WERI-Rb-1 (cell line): ENCODE results near the gene RABGAP1L.
"Not testable (repeated sequence)": the region's sequence is repeated elsewhere in the genome, so short reads cannot be mapped to it uniquely, and the experiment has no call there.

Experiments
- DNase-seq: peaks from one replicate; pipeline ENCODE4 v3.0.0-alpha.2; 2020
- H3K27ac ChIP-seq: fragments of 250-450 bp; sonication (Bioruptor Pico); 2 replicates; pipeline ENCODE4 v1.5.1; 2020; ENCODE audit warnings: mild to moderate bottlenecking, moderate library complexity
- H3K27me3 ChIP-seq: fragments of 250-450 bp; sonication (Bioruptor Pico); 2 replicates; pipeline ENCODE4 v1.5.1; 2021; ENCODE audit warnings: mild to moderate bottlenecking, low read depth, moderate library complexity; ENCODE audit not compliant: insufficient read depth, severe bottlenecking
- H3K36me3 ChIP-seq: fragments of 250-450 bp; sonication (Bioruptor Pico); 2 replicates; pipeline ENCODE4 v1.5.1; 2020; ENCODE audit warnings: mild to moderate bottlenecking, moderate library complexity
- H3K4me3 ChIP-seq: 2 replicates; pipeline ENCODE4 v1.5.1; 2011; ENCODE audit warnings: low read depth, mild to moderate bottlenecking, control low read depth, low read length
- H3K9me3 ChIP-seq: fragments of 250-450 bp; sonication (Bioruptor Pico); 2 replicates; pipeline ENCODE4 v1.5.1; 2021; ENCODE audit warnings: mild to moderate bottlenecking, moderate library complexity; ENCODE audit not compliant: severe bottlenecking
- TF ChIP-seq, protein P1 (sequence below): IDR thresholded peaks from 2 replicates; pipeline ENCODE4 v1.5.1; 2011; ENCODE audit warnings: low read depth, mild to moderate bottlenecking, control low read depth, inconsistent platforms, low read length

RABGAP1L gene

DNA sequence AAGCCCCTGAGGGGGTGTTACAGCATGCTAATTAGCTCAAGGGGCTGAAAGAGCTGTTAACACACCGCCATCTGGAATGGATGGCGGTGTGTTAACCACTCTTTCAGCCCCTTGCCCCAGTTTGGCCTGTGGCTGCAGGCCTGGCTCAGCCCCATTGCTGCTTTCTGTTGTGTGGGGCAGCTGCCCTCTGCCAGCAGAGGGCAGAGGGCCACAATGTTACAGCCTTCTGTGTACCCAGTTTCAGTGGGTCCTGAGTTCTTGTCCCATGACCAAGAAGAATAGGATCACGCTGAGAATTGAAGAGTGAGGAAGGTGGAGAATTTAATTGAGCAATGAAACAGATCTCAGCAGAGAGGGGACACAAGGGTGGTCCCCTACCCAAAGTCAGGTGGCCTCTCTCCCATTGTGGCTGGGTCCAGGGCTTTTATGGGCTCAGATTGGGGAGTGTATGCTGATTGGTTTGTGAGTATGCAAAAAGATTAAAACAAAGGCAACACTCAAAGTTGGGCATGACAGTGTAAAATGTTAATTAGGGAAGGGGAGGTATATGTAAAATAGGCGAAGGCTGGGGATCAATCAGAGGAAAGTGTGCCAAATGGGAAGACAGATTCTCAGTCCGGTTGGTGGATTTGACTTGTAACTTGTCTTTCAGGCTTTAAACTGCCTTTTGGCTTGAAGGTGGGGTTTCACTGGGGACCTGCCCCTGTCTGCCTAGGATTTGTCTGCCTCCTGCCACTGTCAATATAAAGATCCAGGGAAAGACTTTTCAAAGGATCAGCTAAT, 142.2 kb downstream of the RABGAP1L start:
- no peak for DNase-seq
- no peak overlapping the region for H3K27ac ChIP-seq

DNA sequence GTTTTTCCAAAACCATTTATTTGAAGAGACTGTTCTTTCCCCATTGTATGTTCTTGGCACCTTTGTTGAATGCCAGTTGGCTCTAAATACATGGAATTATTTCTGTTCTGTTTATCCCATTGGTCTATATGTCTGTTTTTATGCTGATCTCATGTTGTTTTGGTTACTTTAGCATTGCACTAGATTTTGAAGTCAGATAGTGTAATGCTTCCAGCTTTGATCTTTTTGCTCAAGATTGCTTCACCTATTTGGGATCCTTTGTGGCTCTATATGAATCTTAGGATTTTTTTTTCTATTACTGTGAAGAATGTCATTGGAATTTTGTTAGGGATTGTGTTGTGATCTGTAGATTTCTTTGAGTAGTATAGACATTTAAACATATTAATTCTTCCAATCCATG, 149.3 kb downstream of the RABGAP1L start:
- no peak overlapping the region for H3K4me3 ChIP-seq
- TF ChIP-seq, protein P1, sequence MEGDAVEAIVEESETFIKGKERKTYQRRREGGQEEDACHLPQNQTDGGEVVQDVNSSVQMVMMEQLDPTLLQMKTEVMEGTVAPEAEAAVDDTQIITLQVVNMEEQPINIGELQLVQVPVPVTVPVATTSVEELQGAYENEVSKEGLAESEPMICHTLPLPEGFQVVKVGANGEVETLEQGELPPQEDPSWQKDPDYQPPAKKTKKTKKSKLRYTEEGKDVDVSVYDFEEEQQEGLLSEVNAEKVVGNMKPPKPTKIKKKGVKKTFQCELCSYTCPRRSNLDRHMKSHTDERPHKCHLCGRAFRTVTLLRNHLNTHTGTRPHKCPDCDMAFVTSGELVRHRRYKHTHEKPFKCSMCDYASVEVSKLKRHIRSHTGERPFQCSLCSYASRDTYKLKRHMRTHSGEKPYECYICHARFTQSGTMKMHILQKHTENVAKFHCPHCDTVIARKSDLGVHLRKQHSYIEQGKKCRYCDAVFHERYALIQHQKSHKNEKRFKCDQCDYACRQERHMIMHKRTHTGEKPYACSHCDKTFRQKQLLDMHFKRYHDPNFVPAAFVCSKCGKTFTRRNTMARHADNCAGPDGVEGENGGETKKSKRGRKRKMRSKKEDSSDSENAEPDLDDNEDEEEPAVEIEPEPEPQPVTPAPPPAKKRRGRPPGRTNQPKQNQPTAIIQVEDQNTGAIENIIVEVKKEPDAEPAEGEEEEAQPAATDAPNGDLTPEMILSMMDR: no peak
- no peaks in the 10 kb centered on the region for H3K36me3 ChIP-seq
- no peak overlapping the region for H3K27ac ChIP-seq
- no peaks in the 10 kb centered on the region for H3K27me3 ChIP-seq
- DNase-seq: no peak
- H3K9me3 ChIP-seq: no peaks in the 10 kb centered on the region

More for the DNA sequence above, 142.2 kb downstream of the RABGAP1L start:
- Histone ChIP-seq H3K36me3 (no peaks in the 10 kb centered on the region), H3K27me3 (no peaks in the 10 kb centered on the region), H3K4me3 (no peak overlapping the region), H3K9me3 (peaks cover 5% of the 10 kb centered on the region)
- TF ChIP-seq, protein P1: no peak

DNA sequence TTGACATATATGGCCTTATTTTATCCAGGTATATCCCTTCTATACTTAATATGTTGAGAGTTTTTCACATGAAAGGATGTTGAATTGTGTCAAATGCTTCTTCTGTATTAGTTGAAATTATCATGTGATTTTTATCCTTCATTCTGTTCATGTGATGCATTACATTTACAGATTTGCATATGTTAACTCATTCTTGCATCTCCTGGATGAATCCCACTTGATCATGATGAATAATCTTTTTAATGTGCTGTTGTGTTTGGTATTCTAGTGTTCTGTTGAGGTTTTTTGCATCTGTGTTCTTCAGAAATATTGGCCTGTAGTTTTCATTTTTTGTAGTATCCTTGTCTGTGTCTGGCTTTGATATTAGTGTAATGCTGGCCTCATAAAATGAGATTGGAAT, 150.2 kb downstream of the RABGAP1L start:
- H3K27ac ChIP-seq: no peak overlapping the region
- DNase-seq: no peak
- H3K27me3 ChIP-seq: no peaks in the 10 kb centered on the region
- H3K36me3 ChIP-seq: no peaks in the 10 kb centered on the region
- H3K9me3 ChIP-seq: no peaks in the 10 kb centered on the region
- H3K4me3 ChIP-seq: no peak overlapping the region
- TF ChIP-seq, protein P1: no peak

DNA sequence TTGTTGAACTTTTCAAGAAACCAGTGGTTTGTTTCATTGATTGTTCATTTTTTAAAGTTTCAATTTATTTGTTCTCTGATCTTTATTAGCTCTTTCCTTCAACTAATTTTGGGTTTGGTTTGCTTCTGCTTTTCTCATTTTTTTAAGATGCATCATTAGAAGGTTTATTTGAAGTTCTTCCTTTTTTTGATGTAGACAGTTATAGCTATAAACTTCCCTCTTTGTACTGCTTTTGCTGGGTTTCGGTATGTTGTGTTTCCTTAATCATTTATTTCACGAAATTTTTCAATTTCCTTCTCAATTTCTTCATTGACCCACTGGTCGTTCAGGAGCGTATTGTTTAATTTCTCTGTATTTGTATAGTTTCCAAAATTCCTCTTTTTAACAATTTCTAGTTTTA, 155.1 kb downstream of the RABGAP1L start:
- H3K36me3 ChIP-seq: no peaks in the 10 kb centered on the region
- TF ChIP-seq, protein P1: no peak
- no peak overlapping the region for H3K4me3 ChIP-seq
- H3K27me3 ChIP-seq: no peaks in the 10 kb centered on the region
- no peak for DNase-seq
- H3K9me3 ChIP-seq: no peaks in the 10 kb centered on the region
- H3K27ac ChIP-seq: no peak overlapping the region

DNA sequence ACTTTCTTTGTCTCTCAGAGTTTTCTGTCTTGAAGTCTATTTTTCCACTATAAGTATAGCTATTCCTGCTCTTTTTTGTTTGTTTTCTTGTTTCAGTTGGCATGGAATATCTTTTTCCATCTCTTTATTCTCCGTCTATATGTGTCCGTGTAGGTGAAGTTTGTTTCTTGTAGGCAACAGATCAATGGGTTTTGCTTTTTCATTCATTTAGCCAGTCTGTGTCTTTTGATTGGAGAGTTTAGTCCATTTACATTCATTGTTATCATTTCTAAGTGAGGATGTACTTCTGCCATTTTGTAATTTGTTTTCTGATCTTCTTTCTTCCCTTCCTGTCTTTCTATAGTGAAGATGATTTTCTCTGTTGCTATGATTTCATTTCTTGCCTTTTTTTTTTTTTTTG, 155.9 kb downstream of the RABGAP1L start:
- no peaks in the 10 kb centered on the region for H3K36me3 ChIP-seq
- no peak for DNase-seq
- no peak overlapping the region for H3K4me3 ChIP-seq
- no peak overlapping the region for H3K27ac ChIP-seq
- no peaks in the 10 kb centered on the region for H3K27me3 ChIP-seq
- TF ChIP-seq, protein P1: no peak
- H3K9me3 ChIP-seq: no peaks in the 10 kb centered on the region

DNA sequence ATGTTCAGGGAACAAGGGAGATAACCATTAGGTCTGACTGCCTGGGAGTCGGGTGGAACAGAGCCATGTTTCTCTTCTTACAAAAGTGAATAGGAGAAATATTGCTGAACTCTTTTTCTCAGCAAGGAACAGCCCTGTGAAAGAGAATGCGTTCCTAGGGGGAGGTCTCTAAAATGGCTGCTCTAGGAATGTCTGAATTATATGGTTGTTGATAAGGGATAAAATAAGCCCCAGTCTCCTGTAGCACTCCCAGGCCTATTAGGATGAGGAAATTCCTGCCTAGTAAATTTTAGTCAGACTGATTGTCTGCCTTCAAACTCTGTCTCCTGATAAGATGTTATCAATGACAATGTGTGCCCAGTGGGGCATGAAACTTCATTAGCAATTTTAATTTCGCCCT, 161.6 kb downstream of the RABGAP1L start:
- H3K36me3 ChIP-seq, DNase-seq, H3K27me3 ChIP-seq, H3K9me3 ChIP-seq, H3K27ac ChIP-seq, H3K4me3 ChIP-seq: not testable (repeated sequence)
